GM23338 (cell line): ENCODE data around the gene MAD1L1.

Experiments
- CTCF ChIP-seq, 2 experiments: fragments of 200-600 bp in 1 of 2; sonication (generic) in 1 of 2; conservative IDR thresholded peaks; 2 replicates each; pipeline versions ENCODE4 v1.5.1 to v1.6.1; 2016 to 2017; ENCODE audit warnings: antibody characterized with exemption in 2 of 2, low read depth in 2 of 2, mild to moderate bottlenecking in 2 of 2, moderate library complexity in 1 of 2
- EZH2 ChIP-seq: fragments of 200-600 bp; sonication (generic); IDR thresholded peaks from one replicate; pipeline ENCODE4 v1.8.0; 2017; ENCODE audit warnings: antibody characterized with exemption, mild to moderate bottlenecking, low read depth; ENCODE audit not compliant: unreplicated experiment
- POLR2AphosphoS5 ChIP-seq: IDR thresholded peaks from 2 replicates; pipeline ENCODE4 v1.6.1; 2016; ENCODE audit warnings: antibody characterized with exemption, low read depth

GRCh38 chr7:1944619-1945210 is 288.0 kb downstream of the MAD1L1 start:
- no peak for TF ChIP-seq CTCF (conservative IDR thresholded peaks at IDR 0.05; ENCODE audit: low read depth in 2 of 2)
- no peak for TF ChIP-seq POLR2AphosphoS5
- TF ChIP-seq EZH2, result no peak
